Measurements from ENCODE around the gene PLAAT1. TPM values are rescaled to one million over a fixed set of nuclear protein-coding genes. Genes with fewer than 3 reads are reported as not detected.

PLAAT1 gene
- total and polyA plus RNA-seq, 10 of the 15 experiments (the other 5 are each of a cell fraction or from before 2014, with no cell fraction given) = not detected

GRCh38 chr3:193250492-193250891, 9.5 kb downstream of the PLAAT1 start:
- WGBS (ENCODE audit: insufficient coverage, insufficient replicate concordance, low lambda C conversion rate, missing lambda C conversion rate) = 2% methylated on average over 4 of the region's 4 CpGs
- ChIA-PET POLR2A (no interaction called here), CTCF (no interaction called here), RAD21 (ENCODE audit: unreplicated experiment) (no interaction called here), SMC1A (ENCODE audit: uncharacterized antibody, unreplicated experiment) (no interaction called here)
- Histone ChIP-seq H3K9me3 (replicated peaks; ENCODE audit: control insufficient read depth, insufficient read depth, low read length) (peaks cover 4% of the 10 kb centered on the region; the same call in 2 of the 3 replicates), H3K79me2 (ENCODE audit: control insufficient read depth, insufficient read depth, low read length) (no peaks in the 10 kb centered on the region), H2AFZ (ENCODE audit: control insufficient read depth, low read depth, low read length) (no peak overlapping the region), H3K4me1 (ENCODE audit: control insufficient read depth, insufficient read depth, low read length) (no peaks in the 10 kb centered on the region), H3K27ac (ENCODE audit: control insufficient read depth, insufficient read depth) (no peak overlapping the region), H3K27me3 (replicated peaks in 1 of 2; ENCODE audit: control insufficient read depth in 2 of 2, insufficient read depth in 2 of 2, low read length in 1 of 2) (no peaks in the 10 kb centered on the region), H3K36me3 (ENCODE audit: control insufficient read depth in 2 of 2, insufficient read depth in 2 of 2, low read length in 1 of 2) (no peaks in the 10 kb centered on the region), H3K9ac (ENCODE audit: control insufficient read depth, insufficient read depth, low read length) (no peak overlapping the region), H3K4me2 (ENCODE audit: control insufficient read depth, insufficient read depth) (no peak overlapping the region), H3K4me3 (no peak overlapping the region), H4K20me1 (ENCODE audit: control insufficient read depth, insufficient read depth) (no peaks in the 10 kb centered on the region)
- DNase-seq (ENCODE audit: low read depth, low spot score) (no peak), FAIRE-seq (no peak), ATAC-seq (no peak)
- TF ChIP-seq NFXL1 (IDR thresholded peaks at IDR 0.05; ENCODE audit: borderline replicate concordance) = no peak
- TF ChIP-seq CBX3 (IDR thresholded peaks at IDR 0.05; ENCODE audit: borderline replicate concordance, low read depth) = no peak
- no peak for TF ChIP-seq IRF3 (IDR thresholded peaks at IDR 0.05)
- TF ChIP-seq PRDM15 (CRISPR knock-in tag; IDR thresholded peaks at IDR 0.05) = no peak
- TF ChIP-seq TCF3 (IDR thresholded peaks at IDR 0.05; ENCODE audit: borderline replicate concordance, insufficient read depth, low read depth, low read length) = no peak
- no peak for TF ChIP-seq CEBPZ (IDR thresholded peaks at IDR 0.05; ENCODE audit: low read depth, low read length)
- TF ChIP-seq NKRF (conservative IDR thresholded peaks at IDR 0.05) = no peak
- TF ChIP-seq ZNF207 (IDR thresholded peaks at IDR 0.05; ENCODE audit: borderline replicate concordance) = no peak
- TF ChIP-seq MAX (IDR thresholded peaks at IDR 0.05; ENCODE audit: low read depth, low read length) = no peak
- TF ChIP-seq SREBF1 (IDR thresholded peaks at IDR 0.05; ENCODE audit: low read length) = no peak
- no peak for TF ChIP-seq ZBED1 (IDR thresholded peaks at IDR 0.05; ENCODE audit: borderline replicate concordance)
- TF ChIP-seq CREB1 (IDR thresholded peaks at IDR 0.05; ENCODE audit: low read depth) = no peak
- intact Hi-C loops (cut with micrococcal nuclease; ENCODE audit: unreplicated experiment) = no loop called here
- in situ Hi-C loops (cut with MboI) = no loop called here
- BruUV-seq (replicated peaks) = no TSS peak

All from GM12878 (cell line).